SHP77 treated with DMSO at 0.1 percent for 48 hours (cell line): ENCODE data around the gene DEPDC5.

Experiments
- DNase-seq: peaks from one replicate; lab custom pipeline; 2025; lab: John Stamatoyannopoulos, UW

Gene DEPDC5

DNA sequence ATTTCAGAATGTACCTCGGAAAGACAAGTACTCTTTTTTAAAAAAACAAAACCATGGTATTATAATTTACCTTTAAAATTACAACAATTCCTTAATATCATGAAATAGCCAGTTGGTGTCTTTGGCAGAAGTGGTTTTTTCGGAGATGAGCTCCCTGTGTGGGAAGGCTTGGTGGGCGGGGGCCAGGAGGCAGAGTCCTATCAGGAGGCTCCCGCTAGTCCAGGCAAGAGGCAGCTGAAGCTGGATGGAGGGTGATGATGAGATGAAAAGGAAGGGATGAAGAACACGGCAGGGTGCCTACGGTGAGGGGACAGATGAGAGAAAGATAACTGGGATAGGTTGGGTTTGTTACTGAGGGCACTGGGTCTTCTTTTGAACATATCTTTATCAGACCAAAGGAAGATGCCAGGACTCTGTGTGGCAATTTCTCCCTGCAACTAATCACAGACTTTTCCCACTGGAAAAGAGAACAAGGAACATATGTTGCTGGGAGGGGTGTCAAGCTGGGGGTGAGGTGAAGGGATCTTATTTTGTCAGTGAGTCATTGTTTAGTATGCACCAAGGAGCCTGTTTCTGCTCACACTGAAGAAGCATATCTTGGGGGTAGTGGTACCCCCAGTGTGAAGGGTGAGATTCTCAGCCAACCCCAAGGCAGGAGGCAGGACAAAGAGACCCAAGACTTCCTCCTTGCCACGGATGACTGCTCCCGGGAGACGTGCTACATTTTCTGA, 99.0 kb downstream of the DEPDC5 start:
- DNase-seq: no peak

GRCh38 chr22:31853736-31854495, 100.1 kb downstream of the DEPDC5 start:
- no peak for DNase-seq

GRCh38 chr22:31857247-31857646, 103.4 kb downstream of the DEPDC5 start:
- peak; percentile 33 for DNase-seq

GRCh38 chr22:31861226-31861840, 107.5 kb downstream of the DEPDC5 start:
- no peak for DNase-seq

GRCh38 chr22:31866918-31867317, 113.1 kb downstream of the DEPDC5 start:
- DNase-seq: no peak

- no peak for DNase-seq
Measured at GRCh38 chr22:31867386-31868153, 113.8 kb downstream of the DEPDC5 start.

GRCh38 chr22:31869739-31870138, 115.9 kb downstream of the DEPDC5 start:
- no peak for DNase-seq

GRCh38 chr22:31870890-31871289, 117.1 kb downstream of the DEPDC5 start:
- DNase-seq: peak; percentile 5

- DNase-seq: no peak
Measured at GRCh38 chr22:31871480-31871879, 117.7 kb downstream of the DEPDC5 start.

GRCh38 chr22:31872209-31872608, 118.4 kb downstream of the DEPDC5 start:
- no peak for DNase-seq

DNA sequence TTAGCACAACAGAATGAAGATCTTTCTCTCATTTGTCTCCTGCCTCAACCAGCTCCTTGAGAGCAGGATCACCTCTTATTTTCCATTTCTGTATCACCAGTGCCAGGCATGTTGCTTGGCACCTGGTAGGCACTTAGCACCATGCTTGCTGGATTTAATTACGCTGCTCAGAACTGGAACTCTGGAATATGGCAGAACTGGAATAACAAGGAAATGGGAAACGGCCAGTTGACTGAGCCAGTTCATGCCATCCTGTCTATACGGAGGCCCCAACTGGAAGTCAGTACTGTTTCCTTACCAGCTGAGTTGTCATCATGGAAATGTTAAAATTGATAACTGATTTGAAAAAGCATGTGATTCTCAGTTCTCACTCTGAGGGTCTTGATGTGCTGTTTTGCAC, 121.0 kb downstream of the DEPDC5 start:
- DNase-seq: no peak

GRCh38 chr22:31876156-31876920, 122.5 kb downstream of the DEPDC5 start:
- no peak for DNase-seq

DNA sequence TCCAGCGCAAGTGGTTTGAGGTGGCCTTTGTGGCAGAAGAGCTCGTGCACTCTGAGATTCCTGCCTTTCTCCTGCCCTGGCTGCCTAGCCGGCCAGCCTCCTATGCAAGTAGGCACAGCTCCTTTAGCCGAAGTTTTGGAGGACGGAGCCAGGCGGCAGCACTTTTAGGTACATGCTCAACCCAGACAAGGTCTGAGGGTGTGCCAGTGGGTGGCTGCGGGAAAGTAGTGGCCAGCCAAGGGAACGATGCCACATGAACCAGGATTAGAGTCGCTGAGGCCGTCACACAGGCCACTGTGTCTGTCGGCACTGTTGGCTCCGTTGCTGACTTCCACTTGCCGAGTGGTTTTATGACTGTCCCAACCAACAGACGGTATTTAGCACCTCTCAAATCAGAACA, 125.8 kb downstream of the DEPDC5 start:
- no peak for DNase-seq

DNA sequence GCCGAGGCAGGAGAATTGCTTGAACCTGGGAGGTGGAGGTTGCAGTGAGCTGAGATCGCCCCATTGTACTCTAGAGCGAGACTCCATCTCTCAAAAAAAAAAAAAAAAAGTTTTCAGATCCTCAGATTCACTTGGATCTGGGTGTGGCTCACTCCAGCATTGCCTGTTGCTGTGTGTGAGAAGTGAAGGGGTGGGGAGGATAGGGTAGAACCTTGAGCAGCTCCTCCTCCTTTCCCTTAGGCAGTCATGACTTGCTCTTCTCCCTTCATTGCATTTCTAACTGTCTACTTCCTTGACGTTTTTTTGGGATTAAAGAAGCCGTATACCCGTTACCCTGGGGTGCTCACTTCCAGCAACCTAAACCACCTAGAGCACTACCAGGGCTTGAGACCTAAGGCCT, 127.4 kb downstream of the DEPDC5 start:
- no peak for DNase-seq

GRCh38 chr22:31881865-31882264, 128.0 kb downstream of the DEPDC5 start:
- no peak for DNase-seq

DNA sequence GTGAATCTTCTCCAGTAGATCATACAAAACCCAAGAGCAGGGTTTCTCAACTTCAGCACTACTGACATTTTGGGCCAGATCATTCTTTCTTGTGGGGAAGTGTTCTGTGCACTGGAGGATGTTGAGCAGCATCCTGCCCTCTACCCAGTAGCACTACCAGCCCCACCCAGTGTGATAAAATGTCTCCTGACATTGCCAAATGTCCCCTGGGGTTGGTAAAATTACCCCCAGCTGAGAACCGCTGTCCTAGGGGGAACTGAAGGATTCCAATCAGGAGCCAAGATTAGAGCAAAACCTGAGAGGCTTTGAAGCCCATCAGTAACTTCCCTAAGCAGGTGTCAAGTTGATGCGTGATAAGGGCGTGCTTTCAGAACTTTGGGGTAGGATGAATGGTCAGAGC, 129.2 kb downstream of the DEPDC5 start:
- no peak for DNase-seq

DNA sequence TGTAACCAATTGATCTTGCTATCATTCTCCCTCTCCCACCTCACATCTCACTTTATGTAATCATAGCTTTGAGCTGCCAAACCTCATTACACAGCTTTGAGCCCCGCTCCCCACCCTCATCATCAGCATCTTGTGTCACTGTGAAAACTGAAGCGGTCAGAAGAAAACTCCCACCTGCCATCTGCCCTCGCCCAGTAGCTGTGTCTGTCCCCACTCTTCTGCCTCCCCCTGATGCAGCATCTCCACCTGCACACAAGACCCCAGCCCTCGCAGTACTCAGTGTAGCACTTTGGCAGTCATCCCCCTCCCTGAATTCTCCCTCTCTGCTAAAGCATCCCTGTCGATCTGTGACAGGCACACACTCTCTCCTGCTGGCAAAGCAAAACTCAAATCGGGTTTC, 130.2 kb downstream of the DEPDC5 start:
- no peak for DNase-seq

DNA sequence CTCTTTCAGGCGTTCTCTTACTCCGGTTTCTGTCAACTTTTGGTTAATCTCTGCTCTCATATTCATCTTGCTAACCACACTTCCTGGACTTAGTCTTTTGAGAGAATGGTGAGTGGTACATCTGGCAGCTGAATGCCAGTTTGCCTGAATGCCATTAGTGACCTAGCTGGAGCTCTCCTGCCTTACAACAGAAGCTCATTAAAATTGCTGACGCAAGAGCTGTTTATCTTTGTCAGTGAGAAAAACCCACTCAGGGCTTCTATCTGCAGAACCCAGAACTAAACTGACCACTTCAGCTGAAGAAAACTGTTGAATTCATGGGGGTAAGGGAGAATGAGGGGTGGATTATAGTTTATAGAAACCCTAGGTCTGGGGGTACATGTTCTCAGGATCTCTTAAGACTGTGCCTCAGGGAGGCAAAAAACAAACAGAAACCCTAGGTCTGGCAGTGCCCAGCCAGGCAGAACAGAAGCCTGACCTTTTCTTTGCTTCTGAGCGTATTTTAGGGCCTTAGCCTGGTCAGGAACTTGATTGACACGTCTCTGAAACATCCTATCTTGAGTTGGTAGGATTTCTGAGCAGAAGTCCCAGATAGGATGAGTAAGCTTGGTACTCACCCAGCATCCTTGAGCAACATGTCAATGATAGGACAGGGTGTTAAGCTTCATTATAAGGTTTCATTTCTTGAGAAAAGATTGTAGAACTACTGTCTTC, 137.7 kb downstream of the DEPDC5 start:
- peak; percentile 82 for DNase-seq

DNA sequence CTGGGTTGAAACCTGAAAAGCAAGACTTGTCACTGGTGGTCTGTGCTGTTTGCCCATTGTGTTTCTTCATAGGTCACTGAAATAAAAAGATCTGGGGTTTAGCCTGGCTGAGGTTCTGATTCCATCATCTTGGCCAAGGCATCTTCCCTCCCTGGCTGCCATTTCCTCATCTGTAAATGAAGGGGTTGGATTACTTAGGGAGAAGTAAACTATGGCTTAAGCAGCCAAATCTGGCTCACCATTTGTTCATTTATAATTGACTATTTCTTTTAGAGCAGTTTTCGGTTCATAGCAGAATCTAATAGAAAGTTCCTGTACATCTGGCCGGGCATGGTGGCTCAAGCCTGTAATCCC, 138.2 kb downstream of the DEPDC5 start:
- DNase-seq: no peak

GRCh38 chr22:31893460-31893859, 139.6 kb downstream of the DEPDC5 start:
- no peak for DNase-seq
